GM18520 (cell line): Measurements from ENCODE around the gene CDC37.
"Not testable (repeated sequence)": the region's sequence is repeated elsewhere in the genome, so short reads cannot be mapped to it uniquely, and the experiment has no call there.

Source experiments
- ATAC-seq: cut with Tn5 transposase; IDR thresholded peaks from one replicate; pipeline ENCODE4 v1.9.1; 2021; ENCODE audit not compliant: unreplicated experiment

The CDC37 gene

DNA sequence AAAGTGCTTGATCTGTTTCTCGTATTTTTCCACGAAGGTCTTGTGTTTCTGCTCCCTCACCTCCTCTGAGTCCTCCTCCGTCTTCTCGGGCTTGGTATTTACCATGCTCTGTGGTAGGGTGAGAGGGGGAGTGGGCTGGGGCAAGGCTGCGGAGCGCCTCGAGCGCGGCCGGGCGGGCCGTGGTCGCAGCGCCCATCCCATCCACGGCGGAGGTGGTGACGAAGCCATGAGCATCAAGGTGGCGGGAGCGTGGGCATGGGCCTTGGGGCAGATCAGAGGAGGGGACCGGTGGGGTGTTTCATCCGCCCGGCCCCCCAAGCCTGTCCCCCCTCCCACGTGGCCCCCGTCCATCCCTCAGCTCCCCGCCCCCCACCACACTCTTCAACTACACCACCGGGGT is 7.9 kb downstream of the CDC37 start:
- no peak for ATAC-seq

- ATAC-seq: no peak
Measured at GRCh38 chr19:10395003-10395402, 8.3 kb downstream of the CDC37 start.

DNA sequence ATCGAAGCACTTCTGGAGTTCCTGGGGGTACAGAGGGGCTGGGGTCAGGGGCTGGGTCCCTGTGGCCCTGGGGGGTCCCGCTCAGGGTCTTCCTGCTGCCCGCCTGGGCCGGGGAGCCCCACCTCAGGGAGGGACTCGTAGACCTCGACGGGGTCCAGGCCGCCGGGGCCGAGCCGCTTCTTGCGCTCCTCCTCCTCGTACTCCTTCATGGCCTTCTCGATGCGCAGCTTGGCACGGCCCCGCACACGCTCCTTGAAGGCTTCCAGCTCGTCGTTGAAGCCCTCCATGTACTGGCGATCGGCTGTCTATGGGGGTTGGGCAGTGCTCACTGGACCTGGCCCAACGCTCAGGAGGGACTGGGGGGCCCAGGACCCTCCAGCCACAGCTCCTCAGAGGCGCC is 10.2 kb downstream of the CDC37 start:
- ATAC-seq: no peak

DNA sequence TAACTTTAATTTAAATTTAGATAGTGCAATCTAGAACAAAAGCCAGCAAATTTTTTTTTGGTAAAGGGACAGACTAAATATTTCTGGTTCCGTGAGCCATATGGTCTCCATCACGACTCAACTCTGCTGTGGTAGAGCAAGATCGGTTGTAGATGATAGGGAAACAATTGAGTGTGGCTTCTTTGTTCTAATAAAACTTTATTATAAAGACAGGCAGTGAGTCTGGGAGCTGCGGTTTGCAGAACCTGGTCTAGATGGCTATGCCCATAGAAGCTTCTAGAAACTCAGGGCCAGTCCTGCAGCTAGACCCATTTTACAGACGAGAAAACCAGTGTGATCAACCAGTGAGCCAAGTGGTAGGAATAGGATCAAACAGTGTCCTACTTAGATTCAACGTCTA is 11.2 kb downstream of the CDC37 start:
- no peak for ATAC-seq

GRCh38 chr19:10390652-10391286 is 12.6 kb downstream of the CDC37 start:
- ATAC-seq: no peak

GRCh38 chr19:10389863-10390262 is 13.5 kb downstream of the CDC37 start:
- no peak for ATAC-seq

- no peak for ATAC-seq
Measured at GRCh38 chr19:10388957-10389356, 14.4 kb downstream of the CDC37 start.

GRCh38 chr19:10384580-10384979 is 18.8 kb downstream of the CDC37 start:
- no peak for ATAC-seq

DNA sequence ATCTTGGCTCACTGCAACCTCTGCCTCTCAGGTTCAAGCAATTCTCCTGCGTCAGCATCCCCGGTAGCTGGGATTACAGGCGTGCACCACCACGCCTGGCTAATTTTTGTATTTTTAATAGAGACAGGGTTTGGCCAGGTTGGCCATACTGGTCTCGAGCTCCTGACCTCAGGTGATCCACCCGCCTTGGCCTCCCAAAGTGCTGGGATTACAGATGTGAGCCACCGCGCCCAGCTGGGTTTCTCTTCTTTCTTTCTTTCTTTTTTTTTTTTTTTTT is 20.2 kb downstream of the CDC37 start:
- not testable (repeated sequence) for ATAC-seq

GRCh38 chr19:10380313-10381102 is 22.8 kb downstream of the CDC37 start, which contains the start of gene TYK2:
TYK2 (minus strand) TSS chr19:10380572; CDS start chr19:10378406, 2,166 bp downstream.
- peak; percentile 96 for ATAC-seq

DNA sequence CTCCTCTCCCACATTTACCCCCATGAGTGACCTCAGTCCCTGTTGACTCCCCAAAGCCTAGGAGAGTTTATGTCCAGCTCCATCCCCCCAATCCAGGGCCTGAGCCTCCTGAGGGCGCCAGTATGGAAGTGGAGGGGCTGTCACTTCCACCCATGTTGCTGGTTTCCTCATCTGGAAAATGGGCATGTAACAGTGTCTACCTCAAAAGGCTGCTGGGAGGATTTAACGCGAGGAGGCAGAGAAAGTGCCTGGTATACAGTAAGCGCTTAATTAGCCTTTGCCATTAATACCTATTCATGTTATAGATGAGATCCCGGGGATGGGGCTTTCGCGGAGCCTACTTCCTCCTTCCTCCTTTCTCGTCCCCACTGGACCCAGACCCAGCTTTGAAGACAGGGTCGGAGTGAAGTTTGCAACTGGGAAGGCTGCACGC is 23.4 kb downstream of the CDC37 start:
- no peak for ATAC-seq

- ATAC-seq: no peak
Measured at GRCh38 chr19:10378124-10378523, 25.2 kb downstream of the CDC37 start.

GRCh38 chr19:10377140-10377640 is 26.2 kb downstream of the CDC37 start:
- ATAC-seq: not testable (repeated sequence)

GRCh38 chr19:10374931-10375330 is 28.4 kb downstream of the CDC37 start:
- ATAC-seq: no peak

GRCh38 chr19:10372690-10373089 is 30.7 kb downstream of the CDC37 start:
- ATAC-seq: no peak

GRCh38 chr19:10368101-10368803 is 35.1 kb downstream of the CDC37 start:
- ATAC-seq: no peak

- ATAC-seq: not testable (repeated sequence)
Measured at GRCh38 chr19:10366950-10367512, 36.3 kb downstream of the CDC37 start.

DNA sequence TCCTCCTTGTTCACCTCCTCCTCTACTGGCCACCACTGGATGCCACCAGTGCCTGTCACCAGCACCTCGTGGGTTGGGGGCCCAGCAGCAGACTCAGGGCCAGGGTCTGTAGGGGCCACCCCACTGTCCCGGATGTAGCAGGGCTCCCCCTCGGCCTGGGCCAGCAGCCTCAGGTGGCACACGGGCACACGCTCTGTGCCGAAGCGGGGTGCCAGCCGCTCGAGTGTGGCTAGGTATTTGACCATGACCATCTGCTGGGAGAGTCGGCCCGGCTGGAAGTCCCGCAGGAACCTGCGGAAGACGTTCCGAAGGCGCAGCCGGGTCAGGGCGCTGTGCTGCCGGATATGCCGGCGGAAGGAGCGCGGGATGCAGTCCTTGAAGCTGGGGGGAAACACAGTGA is 37.8 kb downstream of the CDC37 start:
- ATAC-seq: no peak

GRCh38 chr19:10364644-10365043 is 38.7 kb downstream of the CDC37 start:
- no peak for ATAC-seq

DNA sequence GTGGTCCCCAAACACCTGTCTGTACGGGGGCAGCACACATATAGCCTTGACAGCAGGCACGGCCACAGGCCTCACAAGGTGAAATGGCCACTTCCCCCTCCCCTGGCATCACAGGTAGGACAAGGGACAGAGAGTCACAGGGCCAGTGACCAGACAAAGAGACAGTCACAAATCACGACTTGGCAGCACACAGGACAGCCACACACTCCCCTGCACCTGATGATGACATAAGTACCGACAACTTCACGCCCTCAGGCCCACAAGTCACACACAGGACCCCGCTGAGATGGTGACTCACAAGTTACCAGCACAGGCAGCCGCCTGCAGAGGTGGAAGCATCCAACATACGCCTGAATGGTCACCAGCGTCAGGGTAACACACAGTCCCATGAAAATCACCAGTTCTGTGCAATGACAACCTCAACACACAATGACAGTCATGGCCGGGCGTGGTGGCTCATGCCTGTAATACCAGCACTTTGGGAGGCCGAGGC is 39.5 kb downstream of the CDC37 start:
- ATAC-seq: no peak

DNA sequence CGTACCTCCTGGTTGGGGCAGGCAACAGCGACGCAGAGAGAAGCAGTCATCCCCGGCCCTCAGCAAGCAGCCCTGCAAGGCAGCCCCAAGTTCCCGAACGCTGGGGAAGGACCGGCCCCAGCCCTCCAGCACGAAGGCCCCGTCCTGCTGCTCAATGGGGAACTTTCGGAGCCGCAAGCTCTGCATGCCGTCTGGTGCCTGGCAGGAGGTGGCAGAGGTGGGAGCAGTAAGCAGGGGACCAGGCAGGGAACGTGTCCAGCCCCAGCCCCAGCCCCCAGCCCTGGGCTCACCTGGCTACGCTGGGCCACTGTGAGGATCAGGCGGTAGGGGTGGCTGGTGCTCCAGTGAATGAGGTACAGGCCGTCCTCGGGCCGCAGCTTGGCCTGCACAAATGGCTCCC is 41.1 kb downstream of the CDC37 start:
- ATAC-seq: no peak
